C4-2B (cell line): ENCODE data around the gene ATP11A.

Experiments
- H3K27ac ChIP-seq: fragments of 450-650 bp; 2 replicates; pipeline ENCODE4 v1.5.1; 2017
- CTCF ChIP-seq: fragments of 450-650 bp; conservative IDR thresholded peaks from 2 replicates; pipeline ENCODE4 v1.5.1; 2017; ENCODE audit warnings: mild to moderate bottlenecking
- ZFX ChIP-seq: fragments of 450-650 bp; IDR thresholded peaks from 2 replicates; pipeline ENCODE4 v1.6.1; 2017

Gene ATP11A

GRCh38 chr13:112924365-112924764 lies 234.5 kb downstream of the ATP11A start:
- peak overlapping the region; percentile 28; the same call in 1 of the 2 replicates for H3K27ac ChIP-seq

GRCh38 chr13:112926003-112926402 lies 236.2 kb downstream of the ATP11A start:
- TF ChIP-seq CTCF (no peak), ZFX (no peak)
- H3K27ac ChIP-seq = no peak overlapping the region

More at GRCh38 chr13:112924365-112924764, 234.5 kb downstream of the ATP11A start:
- TF ChIP-seq CTCF = no peak
- TF ChIP-seq ZFX = no peak

- TF ChIP-seq CTCF (no peak), ZFX (no peak)
- H3K27ac ChIP-seq = no peak overlapping the region
These were observed 237.2 kb downstream of the ATP11A start for GRCh38 chr13:112926993-112927392.

- TF ChIP-seq ZFX = no peak
- TF ChIP-seq CTCF = no peak
These were observed 238.5 kb downstream of the ATP11A start for GRCh38 chr13:112928020-112928971.

GRCh38 chr13:112928972-112929782 lies 239.3 kb downstream of the ATP11A start:
- H3K27ac ChIP-seq = no peak overlapping the region

More at GRCh38 chr13:112928020-112928971, 238.5 kb downstream of the ATP11A start:
- H3K27ac ChIP-seq = no peak overlapping the region

GRCh38 chr13:112929783-112930055 lies 239.9 kb downstream of the ATP11A start:
- H3K27ac ChIP-seq = no peak overlapping the region
- TF ChIP-seq CTCF (no peak), ZFX (no peak)

More at GRCh38 chr13:112928972-112929782, 239.3 kb downstream of the ATP11A start:
- TF ChIP-seq ZFX = no peak
- no peak for TF ChIP-seq CTCF

GRCh38 chr13:112930192-112930591 lies 240.4 kb downstream of the ATP11A start:
- TF ChIP-seq CTCF (no peak), ZFX (no peak)

More at GRCh38 chr13:112930192-112930591, 240.4 kb downstream of the ATP11A start:
- H3K27ac ChIP-seq = no peak overlapping the region
